ENCODE measurements around the gene ATG3.
"Not testable (repeated sequence)": the region's sequence is repeated elsewhere in the genome, so short reads cannot be mapped to it uniquely, and the experiment has no call there.

- not testable (repeated sequence) for TF ChIP-seq CTCF (IDR thresholded peaks at IDR 0.05 in 4 of 5, conservative IDR thresholded peaks at IDR 0.05 in 1 of 5); POLR2A (IDR thresholded peaks at IDR 0.05)
Measured at GRCh38 chr3:112564247-112564939, 2.6 kb upstream of the ATG3 start.

All from gastrocnemius medialis (tissue), 4 donors.